NCI-H82 (cell line): ENCODE results near the gene PANX2.

Experiments used
- DNase-seq: peaks from one replicate; lab custom pipeline; 2025; lab: John Stamatoyannopoulos, UW

The PANX2 gene

GRCh38 chr22:50171965-50172421 is 1.5 kb downstream of the PANX2 start:
- no peak for DNase-seq

DNA sequence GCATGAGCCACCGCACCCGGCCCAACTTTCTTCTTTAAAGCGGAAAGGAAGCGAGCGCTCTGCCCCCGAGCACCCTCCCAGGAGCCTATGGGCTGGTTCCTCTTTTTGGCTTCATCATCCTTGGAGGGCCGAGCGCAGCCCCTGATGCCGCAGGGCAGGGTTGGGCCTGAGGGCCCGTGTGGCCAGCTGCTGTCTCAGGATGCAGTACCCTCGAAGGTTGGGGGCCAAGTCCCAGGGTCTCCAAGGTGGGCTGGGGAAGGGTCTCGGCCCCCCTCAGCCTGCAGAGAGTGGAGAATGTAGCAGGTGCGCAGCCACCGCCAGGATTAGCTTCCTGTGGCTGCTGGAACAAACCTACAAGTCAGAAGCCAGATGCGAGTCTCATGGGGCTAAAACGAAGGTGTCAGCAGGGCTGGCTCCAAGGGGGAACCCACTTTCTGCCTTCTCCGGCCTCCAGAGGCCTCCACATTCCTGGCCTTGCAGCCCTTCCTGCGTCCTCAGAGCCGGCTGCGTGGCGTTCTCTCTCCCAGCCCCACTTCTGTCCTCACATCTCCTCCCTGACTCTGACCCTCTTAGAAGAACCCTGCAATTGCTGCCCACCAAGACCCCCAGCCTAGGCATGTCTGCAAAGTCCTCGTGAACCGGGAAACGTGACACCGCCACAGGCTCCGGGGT is 2.9 kb downstream of the PANX2 start:
- no peak for DNase-seq

GRCh38 chr22:50173983-50174355 is 3.4 kb downstream of the PANX2 start:
- no peak for DNase-seq

- DNase-seq: no peak
Observed at GRCh38 chr22:50174382-50175190, 4.1 kb downstream of the PANX2 start.

GRCh38 chr22:50175191-50175461 is 4.6 kb downstream of the PANX2 start:
- DNase-seq: no peak

GRCh38 chr22:50175921-50176849 is 5.7 kb downstream of the PANX2 start:
- no peak for DNase-seq

- DNase-seq: no peak
Observed at GRCh38 chr22:50176850-50177536, 6.5 kb downstream of the PANX2 start.

DNA sequence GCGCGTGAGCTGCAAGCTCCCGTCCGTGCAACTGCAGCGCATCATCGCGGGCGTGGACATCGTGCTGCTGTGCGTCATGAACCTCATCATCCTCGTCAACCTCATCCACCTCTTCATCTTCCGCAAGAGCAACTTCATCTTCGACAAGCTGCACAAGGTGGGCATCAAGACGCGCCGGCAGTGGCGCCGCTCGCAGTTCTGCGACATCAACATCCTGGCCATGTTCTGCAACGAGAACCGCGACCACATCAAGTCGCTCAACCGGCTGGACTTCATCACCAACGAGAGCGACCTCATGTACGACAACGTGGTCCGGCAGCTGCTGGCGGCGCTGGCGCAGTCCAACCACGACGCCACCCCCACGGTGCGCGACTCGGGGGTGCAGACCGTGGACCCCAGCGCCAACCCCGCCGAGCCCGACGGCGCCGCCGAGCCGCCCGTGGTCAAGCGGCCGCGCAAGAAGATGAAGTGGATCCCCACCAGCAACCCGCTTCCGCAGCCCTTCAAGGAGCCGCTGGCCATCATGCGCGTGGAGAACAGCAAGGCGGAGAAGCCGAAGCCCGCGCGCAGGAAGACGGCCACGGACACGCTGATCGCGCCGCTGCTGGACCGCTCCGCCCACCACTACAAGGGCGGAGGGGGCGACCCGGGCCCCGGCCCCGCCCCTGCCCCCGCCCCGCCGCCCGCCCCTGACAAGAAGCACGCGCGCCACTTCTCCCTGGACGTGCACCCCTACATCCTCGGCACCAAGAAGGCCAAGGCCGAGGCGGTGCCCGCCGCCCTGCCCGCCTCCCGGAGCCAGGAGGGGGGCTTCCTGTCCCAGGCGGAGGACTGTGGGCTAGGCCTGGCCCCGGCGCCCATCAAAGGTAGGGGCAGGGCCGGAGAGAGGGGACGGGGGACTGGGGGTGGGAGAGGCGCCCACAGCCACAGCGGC is 7.3 kb downstream of the PANX2 start:
- DNase-seq: no peak

- no peak for DNase-seq
Observed at GRCh38 chr22:50178471-50178864, 7.9 kb downstream of the PANX2 start.

DNA sequence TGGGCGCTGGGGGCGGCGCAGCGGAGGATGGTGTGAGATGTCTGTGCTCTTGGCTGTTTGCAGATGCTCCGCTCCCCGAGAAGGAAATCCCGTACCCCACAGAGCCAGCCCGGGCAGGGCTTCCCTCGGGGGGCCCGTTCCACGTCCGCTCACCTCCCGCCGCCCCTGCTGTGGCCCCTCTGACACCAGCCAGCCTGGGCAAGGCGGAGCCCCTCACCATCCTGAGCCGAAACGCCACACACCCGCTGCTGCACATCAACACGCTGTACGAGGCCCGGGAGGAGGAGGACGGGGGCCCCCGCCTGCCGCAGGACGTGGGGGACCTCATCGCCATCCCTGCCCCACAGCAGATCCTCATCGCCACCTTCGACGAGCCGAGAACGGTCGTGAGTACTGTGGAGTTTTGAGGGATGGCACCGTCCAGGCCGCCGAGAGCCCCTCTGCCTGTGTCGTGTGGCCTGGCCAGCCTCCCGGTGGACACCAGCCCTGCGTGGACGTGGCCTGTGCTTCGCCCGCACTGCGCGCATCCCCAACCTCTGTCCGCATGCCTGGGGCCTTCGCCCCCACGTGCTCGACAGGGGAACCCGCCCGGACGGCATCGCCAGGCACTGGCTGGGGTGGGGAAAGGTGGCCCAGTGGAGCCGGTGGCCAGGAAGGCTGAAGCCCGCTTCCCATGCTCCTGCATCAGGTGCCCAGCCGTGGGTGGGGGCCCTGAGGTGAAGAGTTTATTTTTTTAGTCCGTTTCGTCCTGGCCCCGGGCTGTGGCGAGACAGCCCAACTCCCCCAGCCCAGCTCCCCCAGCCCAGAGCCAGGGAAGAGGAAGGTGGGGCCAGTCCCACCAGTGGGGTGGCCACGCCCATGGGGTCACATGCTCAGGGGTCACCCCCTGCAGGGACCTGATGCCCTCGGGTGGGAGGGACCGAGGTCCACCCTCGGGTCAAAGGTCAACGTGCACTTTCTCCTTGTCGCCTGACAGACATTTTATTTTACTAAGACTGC is 8.6 kb downstream of the PANX2 start:
- DNase-seq: no peak

GRCh38 chr22:50179937-50180726 is 9.6 kb downstream of the PANX2 start:
- DNase-seq: no peak

GRCh38 chr22:50180727-50181521 is 10.4 kb downstream of the PANX2 start:
- DNase-seq: no peak

GRCh38 chr22:50182176-50183081 is 11.9 kb downstream of the PANX2 start:
- DNase-seq: no peak

DNA sequence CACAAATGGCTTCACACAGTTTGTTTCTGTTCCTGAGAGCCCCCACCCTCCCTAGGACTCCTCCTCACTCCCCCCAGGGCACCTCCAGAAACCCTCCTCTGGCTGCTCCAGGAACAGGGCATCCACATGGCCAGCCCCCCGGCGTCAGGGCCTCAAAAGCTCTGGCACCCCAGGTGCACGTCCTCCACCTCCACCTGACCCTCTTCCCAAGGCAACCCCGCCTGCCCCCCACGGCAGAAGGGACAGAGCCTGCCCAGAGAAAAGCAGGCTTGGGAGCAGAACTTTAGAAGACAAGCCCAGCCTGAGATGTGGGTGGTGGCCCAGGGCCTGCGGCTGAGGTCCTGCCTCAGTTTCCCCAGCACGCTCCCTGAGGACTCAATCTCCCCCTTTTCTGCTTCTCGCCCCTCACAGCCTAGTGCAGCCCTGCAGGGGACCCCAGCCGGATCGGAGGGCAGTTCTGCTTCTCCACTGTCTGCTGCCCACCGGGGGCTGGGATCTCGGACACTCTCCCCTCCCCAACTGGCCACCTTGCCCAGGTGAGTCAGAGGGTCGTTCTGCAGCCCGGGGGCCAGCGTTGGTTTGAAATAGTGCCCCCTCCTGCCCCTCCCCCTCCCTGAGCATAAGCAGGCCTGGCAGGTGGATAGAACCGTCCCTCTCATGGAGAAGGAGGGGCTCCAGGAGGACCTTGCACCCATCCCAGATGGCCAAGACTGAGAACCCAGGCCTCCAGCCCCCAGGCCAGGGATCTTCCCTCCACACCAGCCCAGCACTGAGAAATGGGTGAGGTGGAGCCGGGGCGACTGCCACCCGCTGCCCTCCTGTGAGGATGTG is 12.8 kb downstream of the PANX2 start:
- no peak for DNase-seq

DNA sequence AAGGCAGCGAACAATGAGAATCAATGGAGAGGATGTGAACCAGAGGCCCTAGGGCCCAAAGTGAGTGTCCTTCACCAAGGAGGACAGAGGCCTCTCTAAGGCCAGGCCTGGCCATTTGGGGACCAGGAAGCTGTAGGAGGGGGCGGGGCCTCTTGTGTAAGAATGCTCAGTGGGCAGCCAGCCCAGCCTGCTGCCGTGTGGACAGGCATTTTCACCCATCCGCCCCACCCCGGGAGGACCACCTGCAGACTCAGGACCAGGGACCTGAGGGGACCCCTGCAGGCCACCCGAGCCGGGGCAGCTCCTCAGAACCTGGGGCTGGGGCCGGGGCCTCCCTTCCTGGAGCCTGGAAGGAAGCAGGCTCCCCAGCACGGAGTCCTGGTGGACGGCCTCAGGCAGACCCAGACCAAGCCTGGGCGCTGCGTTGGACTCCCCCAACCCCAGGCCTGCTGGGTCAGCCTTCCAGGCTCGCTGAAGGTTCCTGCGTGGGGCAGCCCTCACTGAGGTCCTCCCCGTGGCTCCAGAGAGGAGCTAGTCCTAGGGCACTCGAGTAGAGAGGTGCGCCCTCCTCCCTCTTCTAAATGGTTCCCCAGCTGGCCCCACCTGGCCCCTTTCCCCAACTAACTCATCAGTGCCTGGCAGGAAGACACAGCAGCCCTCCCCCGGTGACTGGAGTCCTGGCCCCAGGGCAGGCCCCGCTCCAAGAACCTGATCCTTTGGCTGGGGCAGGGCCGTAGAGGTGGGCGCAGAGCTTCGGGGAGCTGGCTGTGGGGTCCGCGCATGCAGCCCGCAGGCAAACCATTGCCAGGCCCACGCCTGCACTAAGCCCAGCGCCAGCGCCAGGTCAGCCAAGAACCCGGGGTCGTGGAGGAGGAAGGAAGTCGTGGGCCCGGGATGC is 13.7 kb downstream of the PANX2 start:
- no peak for DNase-seq
